Thymus (tissue), 11 donors: ENCODE data around the gene PSAPL1. TPM values are rescaled to one million over a fixed set of nuclear protein-coding genes. Genes with fewer than 3 reads are reported as not detected.

Experiments used
- DNase-seq, 9 donors: peaks; one replicate each; pipeline ENCODE4 v3.0.0-alpha.2; 2013; ENCODE audit warnings: low spot score in 9 of 9, low read depth in 6 of 9, missing footprints in 1 of 9
- H3K27ac ChIP-seq, 2 donors: one replicate each; pipeline ENCODE4 v1.5.1; 2013; ENCODE audit warnings: control low read depth in 1 of 2, low read depth in 1 of 2, low read length in 1 of 2, mild to moderate bottlenecking in 1 of 2, moderate library complexity in 1 of 2
- H3K27me3 ChIP-seq, 2 donors: one replicate each; pipeline ENCODE4 v1.5.1; 2013; ENCODE audit warnings: low read length in 1 of 2; ENCODE audit not compliant: control insufficient read depth in 2 of 2, insufficient read depth in 1 of 2
- H3K36me3 ChIP-seq, 2 donors: one replicate each; pipeline ENCODE4 v1.5.1; 2013; ENCODE audit warnings: low read length in 1 of 2, mild to moderate bottlenecking in 1 of 2, moderate library complexity in 1 of 2; ENCODE audit not compliant: control insufficient read depth in 2 of 2, insufficient read depth in 2 of 2
- H3K4me1 ChIP-seq, 2 donors: one replicate each; pipeline ENCODE4 v1.5.1; 2013; ENCODE audit warnings: low read length in 2 of 2; ENCODE audit not compliant: control insufficient read depth in 2 of 2, insufficient read depth in 2 of 2
- H3K4me3 ChIP-seq, 2 donors: one replicate each; pipeline ENCODE4 v1.5.1; 2013; ENCODE audit warnings: low read length in 2 of 2, control low read depth in 1 of 2, mild to moderate bottlenecking in 1 of 2
- H3K9me3 ChIP-seq, 2 donors: one replicate each; pipeline ENCODE4 v1.5.1; 2013; ENCODE audit warnings: low read length in 1 of 2, mild to moderate bottlenecking in 1 of 2; ENCODE audit not compliant: control insufficient read depth in 2 of 2, insufficient read depth in 1 of 2
- WGBS: extraction: QIAGEN DNeasy Blood & Tissue Kit; methylation state at CpG from one replicate; pipeline ENCODE4 v1.1.7; 2013; 5-methylcytosine and 5-hydroxymethylcytosine counted together
- polyA plus RNA-seq: library from polyadenylated mRNA; stranded (reverse); fragments of 200-250 nt; gene quantifications from one replicate; pipeline ENCODE4 v1.2.3, GENCODE V29; 2013
- total RNA-seq: library from RNA; stranded (reverse); fragments of 120-200 nt; gene quantifications from one replicate; pipeline ENCODE4 v1.2.4, GENCODE V29; 2013
- donor health status: healthy.

The PSAPL1 gene
- total and polyA plus RNA-seq, 2 donors: 0.09 to 0.64 TPM

- Histone ChIP-seq H3K9me3 (no peaks in the 10 kb centered on the region), H3K4me3 (no peak overlapping the region), H3K27me3 (no peaks in the 10 kb centered on the region), H3K4me1 (peaks cover 0 to 2% of the 10 kb centered on the region in 2 donors), H3K27ac (no peak overlapping the region), H3K36me3 (no peaks in the 10 kb centered on the region)
- WGBS: 91% methylated on average over 13 of the region's 13 CpGs
- DNase-seq: no peak
These were observed 9.6 kb downstream of the PSAPL1 start for GRCh38 chr4:7425124-7425523.

- H3K27ac ChIP-seq: no peak overlapping the region
- DNase-seq: no peak
- H3K9me3 ChIP-seq: no peaks in the 10 kb centered on the region
- 82% methylated on average over 18 of the region's 18 CpGs for WGBS
- H3K4me1 ChIP-seq: peaks cover 0 to 2% of the 10 kb centered on the region in 2 donors
- no peak overlapping the region for H3K4me3 ChIP-seq
- no peaks in the 10 kb centered on the region for H3K27me3 ChIP-seq
- no peaks in the 10 kb centered on the region for H3K36me3 ChIP-seq
These were observed 10.1 kb downstream of the PSAPL1 start for GRCh38 chr4:7424553-7425111.

GRCh38 chr4:7423801-7424552, 10.8 kb downstream of the PSAPL1 start:
- Histone ChIP-seq H3K27me3 (no peaks in the 10 kb centered on the region), H3K9me3 (no peaks in the 10 kb centered on the region), H3K4me3 (no peak overlapping the region), H3K4me1 (peaks cover 0 to 2% of the 10 kb centered on the region in 2 donors), H3K36me3 (no peaks in the 10 kb centered on the region), H3K27ac (no peak overlapping the region)
- 84% methylated on average over 17 of the region's 17 CpGs for WGBS
- no peak for DNase-seq

- no peak overlapping the region for H3K4me3 ChIP-seq
- H3K27me3 ChIP-seq: no peaks in the 10 kb centered on the region
- no peaks in the 10 kb centered on the region for H3K36me3 ChIP-seq
- peaks cover 0 to 2% of the 10 kb centered on the region in 2 donors for H3K4me1 ChIP-seq
- H3K9me3 ChIP-seq: no peaks in the 10 kb centered on the region
- WGBS: 89% methylated on average over 5 of the region's 5 CpGs
- no peak for DNase-seq
- H3K27ac ChIP-seq: peak overlapping the region in 1 of 2 donors; percentile 9
These were observed 11.3 kb downstream of the PSAPL1 start for GRCh38 chr4:7423391-7423790.

- Histone ChIP-seq H3K9me3 (no peaks in the 10 kb centered on the region), H3K36me3 (no peaks in the 10 kb centered on the region), H3K27me3 (no peaks in the 10 kb centered on the region), H3K27ac (no peak overlapping the region), H3K4me3 (no peak overlapping the region), H3K4me1 (peaks cover 0 to 2% of the 10 kb centered on the region in 2 donors)
- 95% methylated on average over 9 of the region's 9 CpGs for WGBS
- DNase-seq: no peak
These were observed 11.9 kb downstream of the PSAPL1 start for GRCh38 chr4:7422898-7423180.

- Histone ChIP-seq H3K36me3 (no peaks in the 10 kb centered on the region), H3K9me3 (no peaks in the 10 kb centered on the region), H3K4me1 (peaks cover 0 to 2% of the 10 kb centered on the region in 2 donors), H3K27me3 (no peaks in the 10 kb centered on the region), H3K27ac (no peak overlapping the region), H3K4me3 (no peak overlapping the region)
- DNase-seq: no peak
- 92% methylated on average over 19 of the region's 19 CpGs for WGBS
These were observed 12.4 kb downstream of the PSAPL1 start for GRCh38 chr4:7422151-7422897.

GRCh38 chr4:7421356-7422150, 13.2 kb downstream of the PSAPL1 start:
- Histone ChIP-seq H3K4me1 (peaks cover 0 to 2% of the 10 kb centered on the region in 2 donors), H3K27me3 (no peaks in the 10 kb centered on the region)

GRCh38 chr4:7420661-7421040, 14.1 kb downstream of the PSAPL1 start:
- no peak overlapping the region for H3K4me3 ChIP-seq
- no peaks in the 10 kb centered on the region for H3K27me3 ChIP-seq
- no peak overlapping the region for H3K27ac ChIP-seq
- 83% methylated on average over 14 of the region's 14 CpGs for WGBS
- H3K9me3 ChIP-seq: no peaks in the 10 kb centered on the region
- H3K4me1 ChIP-seq: peaks cover 0 to 1% of the 10 kb centered on the region in 2 donors
- DNase-seq: no peak
- no peaks in the 10 kb centered on the region for H3K36me3 ChIP-seq

More at GRCh38 chr4:7421356-7422150, 13.2 kb downstream of the PSAPL1 start:
- Histone ChIP-seq H3K4me3 (no peak overlapping the region), H3K27ac (no peak overlapping the region), H3K9me3 (no peaks in the 10 kb centered on the region), H3K36me3 (no peaks in the 10 kb centered on the region)
- 87% methylated on average over 24 of the region's 24 CpGs for WGBS
- no peak for DNase-seq
